BLaER1 treated with 17β-estradiol and CSF1 and Interleukin-3, amounts not matched to agents 10 nM and 100 nM (cell line): Measurements from ENCODE around the gene CPLX3.
A peak's percentile ranks its signal among the peaks of the same experiment; 100 is the strongest.

Experiments used
- H3K27ac ChIP-seq, 11 experiments: shearing (Covaris generic); formaldehyde crosslinking; 2 replicates each; pipeline ENCODE4 v1.8.1; 2022
- H3K27me3 ChIP-seq, 11 experiments: shearing (Covaris generic); formaldehyde crosslinking; 2 replicates each; pipeline ENCODE4 v1.8.1; 2022
- H3K36me3 ChIP-seq, 11 experiments: shearing (Covaris generic); formaldehyde crosslinking; 2 replicates each; pipeline ENCODE4 v1.8.1; 2022
- H3K4me1 ChIP-seq, 10 experiments: shearing (Covaris generic); formaldehyde crosslinking; 2 replicates each; pipeline ENCODE4 v1.8.1; 2022
- H3K4me2 ChIP-seq, 11 experiments: shearing (Covaris generic); formaldehyde crosslinking; 2 replicates each; pipeline ENCODE4 v1.8.1; 2022
- H3K4me3 ChIP-seq, 10 experiments: shearing (Covaris generic); formaldehyde crosslinking; 2 replicates each; pipeline ENCODE4 v1.8.1; 2022
- H3K9ac ChIP-seq, 11 experiments: shearing (Covaris generic); formaldehyde crosslinking; 2 replicates each; pipeline ENCODE4 v1.8.1; 2022
- H3K9me3 ChIP-seq, 11 experiments: shearing (Covaris generic); formaldehyde crosslinking; replicated peaks in 1 of 11; 2 replicates each; pipeline ENCODE4 v1.8.1; 2022
- H4K20me1 ChIP-seq, 11 experiments: shearing (Covaris generic); formaldehyde crosslinking; 2 replicates each; pipeline ENCODE4 v1.8.1; 2022
- Cebpa-rat ChIP-seq, 11 experiments: shearing (Covaris generic); IDR thresholded peaks; 2 replicates each; pipeline ENCODE4 v1.8.1; 2022

Gene CPLX3

GRCh38 chr15:74844319-74845207 lies 18.1 kb downstream of the CPLX3 start:
- peak overlapping the region in 6 of 10 experiments; percentile 79 to 85 (median 82); a peak in 9 of 20 replicates for H3K4me3 ChIP-seq
- peak overlapping the region; percentile 81 to 93 (median 89) for H3K9ac ChIP-seq
- peaks cover 73 to 85% (median 81%) of the 10 kb centered on the region in 10 experiments for H3K4me1 ChIP-seq
- H4K20me1 ChIP-seq: peaks cover 0 to 47% (median 11%) of the 10 kb centered on the region in 11 experiments; a peak in 11 of 22 replicates
- H3K9me3 ChIP-seq: no peaks in the 10 kb centered on the region
- no peaks in the 10 kb centered on the region for H3K27me3 ChIP-seq
- TF ChIP-seq Cebpa-rat (IDR thresholded peaks at IDR 0.05): no peak
- peak overlapping the region; percentile 85 to 99 (median 93) for H3K4me2 ChIP-seq
- peaks cover 37 to 69% (median 45%) of the 10 kb centered on the region in 11 experiments for H3K36me3 ChIP-seq
- peak overlapping the region; percentile 33 to 99 (median 91); a peak in 21 of 22 replicates for H3K27ac ChIP-seq

- Histone ChIP-seq H3K4me2 (peak overlapping the region; percentile 85 to 99 (median 93)), H3K9ac (peak overlapping the region; percentile 81 to 93 (median 89); a peak in 20 of 22 replicates), H3K4me1 (peaks cover 67 to 79% (median 75%) of the 10 kb centered on the region in 10 experiments), H3K27me3 (no peaks in the 10 kb centered on the region), H3K27ac (peak overlapping the region; percentile 33 to 99 (median 91); a peak in 20 of 22 replicates), H3K9me3 (no peaks in the 10 kb centered on the region), H3K4me3 (peak overlapping the region in 1 of 10 experiments; percentile 18; a peak in 2 of 20 replicates), H4K20me1 (peaks cover 0 to 44% (median 10%) of the 10 kb centered on the region in 11 experiments; a peak in 11 of 22 replicates), H3K36me3 (peaks cover 43 to 69% (median 50%) of the 10 kb centered on the region in 11 experiments)
- TF ChIP-seq Cebpa-rat (IDR thresholded peaks at IDR 0.05): no peak
Observed at GRCh38 chr15:74845208-74845568, 18.8 kb downstream of the CPLX3 start.

GRCh38 chr15:74845581-74845980 lies 19.2 kb downstream of the CPLX3 start:
- H3K27ac ChIP-seq: peak overlapping the region in 10 of 11 experiments; percentile 1 to 99 (median 91); a peak in 17 of 22 replicates
- peak overlapping the region; percentile 85 to 99 (median 93) for H3K4me2 ChIP-seq
- peaks cover 46 to 69% (median 53%) of the 10 kb centered on the region in 11 experiments for H3K36me3 ChIP-seq
- TF ChIP-seq Cebpa-rat (IDR thresholded peaks at IDR 0.05): no peak
- H3K4me3 ChIP-seq: no peak overlapping the region
- no peaks in the 10 kb centered on the region for H3K9me3 ChIP-seq
- H3K27me3 ChIP-seq: no peaks in the 10 kb centered on the region
- H3K4me1 ChIP-seq: peaks cover 63 to 75% (median 71%) of the 10 kb centered on the region in 10 experiments
- peak overlapping the region; percentile 61 to 93 (median 88); a peak in 20 of 22 replicates for H3K9ac ChIP-seq
- H4K20me1 ChIP-seq: peaks cover 0 to 44% (median 8%) of the 10 kb centered on the region in 11 experiments; a peak in 8 of 22 replicates

- peaks cover 45 to 59% (median 53%) of the 10 kb centered on the region in 10 experiments for H3K4me1 ChIP-seq
- peaks cover 0 to 50% (median 9%) of the 10 kb centered on the region in 11 experiments; a peak in 9 of 22 replicates for H4K20me1 ChIP-seq
- H3K36me3 ChIP-seq: peaks cover 65 to 83% (median 69%) of the 10 kb centered on the region in 11 experiments
- peak overlapping the region in 5 of 11 experiments; percentile 7 to 25 (median 15); a peak in 3 of 22 replicates for H3K9ac ChIP-seq
- no peak overlapping the region for H3K4me3 ChIP-seq
- no peak overlapping the region for H3K27ac ChIP-seq
- peak overlapping the region in 6 of 11 experiments; percentile 24 to 50 (median 38); a peak in 10 of 22 replicates for H3K4me2 ChIP-seq
- H3K27me3 ChIP-seq: no peaks in the 10 kb centered on the region
- H3K9me3 ChIP-seq: no peaks in the 10 kb centered on the region
- TF ChIP-seq Cebpa-rat (IDR thresholded peaks at IDR 0.05): no peak
Observed at GRCh38 chr15:74847432-74847831, 21.0 kb downstream of the CPLX3 start.

- Histone ChIP-seq H3K36me3 (peaks cover 76 to 94% (median 90%) of the 10 kb centered on the region in 11 experiments), H3K27me3 (no peaks in the 10 kb centered on the region), H4K20me1 (peaks cover 20 to 75% (median 38%) of the 10 kb centered on the region in 11 experiments; a peak in 18 of 22 replicates), H3K4me2 (no peak overlapping the region), H3K9ac (peak overlapping the region in 1 of 11 experiments; percentile 1; a peak in 1 of 22 replicates), H3K9me3 (no peaks in the 10 kb centered on the region), H3K27ac (no peak overlapping the region), H3K4me3 (no peak overlapping the region), H3K4me1 (peaks cover 38 to 64% (median 48%) of the 10 kb centered on the region in 10 experiments)
- no peak for TF ChIP-seq Cebpa-rat (IDR thresholded peaks at IDR 0.05)
Observed at GRCh38 chr15:74850393-74850792, 24.0 kb downstream of the CPLX3 start.

- H3K36me3 ChIP-seq: peaks cover 66 to 84% (median 74%) of the 10 kb centered on the region in 11 experiments
- peaks cover 35 to 84% (median 53%) of the 10 kb centered on the region in 11 experiments; a peak in 20 of 22 replicates for H4K20me1 ChIP-seq
- H3K27ac ChIP-seq: peak overlapping the region in 1 of 11 experiments; percentile 83; a peak in 1 of 22 replicates
- H3K4me3 ChIP-seq: no peak overlapping the region
- no peaks in the 10 kb centered on the region for H3K27me3 ChIP-seq
- peak overlapping the region in 1 of 11 experiments; percentile 9; a peak in 1 of 22 replicates for H3K9ac ChIP-seq
- no peaks in the 10 kb centered on the region for H3K9me3 ChIP-seq
- H3K4me1 ChIP-seq: peaks cover 38 to 65% (median 52%) of the 10 kb centered on the region in 10 experiments
- no peak for TF ChIP-seq Cebpa-rat (IDR thresholded peaks at IDR 0.05)
- H3K4me2 ChIP-seq: no peak overlapping the region
Observed at GRCh38 chr15:74851960-74852359, 25.5 kb downstream of the CPLX3 start.

GRCh38 chr15:74854453-74855022 lies 28.1 kb downstream of the CPLX3 start:
- H3K4me2 ChIP-seq: peak overlapping the region; percentile 84 to 94 (median 88)
- peaks cover 61 to 98% (median 78%) of the 10 kb centered on the region in 11 experiments; a peak in 20 of 22 replicates for H4K20me1 ChIP-seq
- TF ChIP-seq Cebpa-rat (IDR thresholded peaks at IDR 0.05): no peak
- peak overlapping the region; percentile 52 to 83 (median 69); a peak in 20 of 22 replicates for H3K27ac ChIP-seq
- H3K4me1 ChIP-seq: peaks cover 56 to 73% (median 63%) of the 10 kb centered on the region in 10 experiments
- peaks cover 43 to 61% (median 48%) of the 10 kb centered on the region in 11 experiments for H3K36me3 ChIP-seq
- H3K9me3 ChIP-seq: no peaks in the 10 kb centered on the region
- H3K9ac ChIP-seq: peak overlapping the region; percentile 38 to 76 (median 68); a peak in 21 of 22 replicates
- H3K4me3 ChIP-seq: no peak overlapping the region; a peak in 2 of 20 replicates
- H3K27me3 ChIP-seq: no peaks in the 10 kb centered on the region

GRCh38 chr15:74855857-74856256 lies 29.4 kb downstream of the CPLX3 start:
- Histone ChIP-seq H3K4me3 (no peak overlapping the region), H3K27ac (peak overlapping the region in 8 of 11 experiments; percentile 18 to 81 (median 64); a peak in 13 of 22 replicates), H3K9ac (peak overlapping the region in 5 of 11 experiments; percentile 11 to 54 (median 42); a peak in 4 of 22 replicates), H3K4me2 (peak overlapping the region; percentile 84 to 94 (median 88)), H4K20me1 (peaks cover 69 to 100% (median 91%) of the 10 kb centered on the region in 11 experiments; a peak in 20 of 22 replicates), H3K4me1 (peaks cover 70 to 83% (median 77%) of the 10 kb centered on the region in 10 experiments), H3K9me3 (no peaks in the 10 kb centered on the region), H3K36me3 (peaks cover 30 to 50% (median 35%) of the 10 kb centered on the region in 11 experiments), H3K27me3 (no peaks in the 10 kb centered on the region)
- no peak for TF ChIP-seq Cebpa-rat (IDR thresholded peaks at IDR 0.05)
